HepG2 (cell line): Measurements from ENCODE around the gene ACTR1B. TPM values are rescaled to one million over a fixed set of nuclear protein-coding genes. Genes with fewer than 3 reads are reported as not detected.
A peak's percentile ranks its signal among the peaks of the same experiment; 100 is the strongest.

Source experiments
- ATM ChIP-seq: fragments of 450-650 bp; IDR thresholded peaks from 2 replicates; pipeline ENCODE4 v1.7.1; 2017; ENCODE audit warnings: mild to moderate bottlenecking, borderline replicate concordance
- CC2D1A ChIP-seq: sonication (generic); formaldehyde crosslinking; IDR thresholded peaks from 2 replicates; pipeline ENCODE4 v1.8.1; 2023; ENCODE audit warnings: mild to moderate bottlenecking, missing genetic modification reagents
- FOSL2 ChIP-seq: sonication (generic); formaldehyde crosslinking; IDR thresholded peaks from 2 replicates; pipeline ENCODE4 v1.4.0; 2020; ENCODE audit warnings: missing genetic modification reagents
- GATAD1 ChIP-seq: IDR thresholded peaks from 2 replicates; pipeline ENCODE4 v1.6.1; 2016; ENCODE audit warnings: missing genetic modification reagents, missing compliant biosample characterization
- HMG20B ChIP-seq: conservative IDR thresholded peaks from 2 replicates; pipeline ENCODE4 v1.6.1; 2016; ENCODE audit warnings: missing genetic modification reagents, missing compliant biosample characterization
- MATR3 ChIP-seq: sonication (generic); formaldehyde crosslinking; IDR thresholded peaks from 2 replicates; pipeline ENCODE4 v1.4.0; 2020; ENCODE audit warnings: missing genetic modification reagents
- MTF1 ChIP-seq: sonication (generic); formaldehyde crosslinking; IDR thresholded peaks from 2 replicates; pipeline ENCODE4 v1.5.0; 2020; ENCODE audit warnings: missing genetic modification reagents
- PCBP2 ChIP-seq: fragments of 200-400 bp; formaldehyde crosslinking; optimal IDR thresholded peaks from 2 replicates; pipeline ENCODE3; 2018; ENCODE audit warnings: low read length, low read depth; ENCODE audit not compliant: poor library complexity, severe bottlenecking
- PHF20 ChIP-seq: sonication (generic); formaldehyde crosslinking; IDR thresholded peaks from 2 replicates; pipeline ENCODE4 v1.5.0; 2020; ENCODE audit warnings: mild to moderate bottlenecking, missing genetic modification reagents
- PHF8 ChIP-seq: sonication (generic); formaldehyde crosslinking; IDR thresholded peaks from 2 replicates; pipeline ENCODE4 v1.5.0; 2020; ENCODE audit warnings: missing genetic modification reagents
- PTBP1 ChIP-seq: fragments of 200-400 bp; formaldehyde crosslinking; IDR thresholded peaks from 2 replicates; pipeline ENCODE4 v1.6.1; 2018; ENCODE audit warnings: low read length, low read depth; ENCODE audit not compliant: poor library complexity, severe bottlenecking
- TMF1 ChIP-seq: sonication (generic); formaldehyde crosslinking; IDR thresholded peaks from 2 replicates; pipeline ENCODE4 v1.8.1; 2022; ENCODE audit warnings: low read depth, missing genetic modification reagents
- ZNF274 ChIP-seq: sonication (generic); formaldehyde crosslinking; IDR thresholded peaks from 2 replicates; pipeline ENCODE4 v1.5.1; 2020; ENCODE audit warnings: mild to moderate bottlenecking, missing genetic modification reagents
- ZNF296 ChIP-seq: sonication (generic); formaldehyde crosslinking; conservative IDR thresholded peaks from 2 replicates; pipeline ENCODE4 v1.5.0; 2020; ENCODE audit warnings: mild to moderate bottlenecking, missing genetic modification reagents
- ZNF432 ChIP-seq: sonication (generic); formaldehyde crosslinking; IDR thresholded peaks from 2 replicates; pipeline ENCODE4 v1.5.0; 2020; ENCODE audit warnings: missing genetic modification reagents, mild to moderate bottlenecking, borderline replicate concordance
- ZNF546 ChIP-seq: sonication (generic); formaldehyde crosslinking; conservative IDR thresholded peaks from 2 replicates; pipeline ENCODE4 v1.8.1; 2023; ENCODE audit warnings: mild to moderate bottlenecking, missing genetic modification reagents
- ZNF563 ChIP-seq: sonication (generic); formaldehyde crosslinking; IDR thresholded peaks from 2 replicates; pipeline ENCODE4 v1.8.0; 2022; ENCODE audit warnings: mild to moderate bottlenecking, moderate library complexity, missing genetic modification reagents
- ZNF605 ChIP-seq: sonication (generic); formaldehyde crosslinking; IDR thresholded peaks from 2 replicates; pipeline ENCODE4 v1.8.0; 2022; ENCODE audit warnings: mild to moderate bottlenecking, missing genetic modification reagents
- ZNF660 ChIP-seq: sonication (generic); formaldehyde crosslinking; IDR thresholded peaks from 2 replicates; pipeline ENCODE4 v1.5.1; 2020; ENCODE audit warnings: mild to moderate bottlenecking, low read depth, missing genetic modification reagents, borderline replicate concordance
- ZSCAN21 ChIP-seq: sonication (generic); formaldehyde crosslinking; IDR thresholded peaks from 2 replicates; pipeline ENCODE4 v1.8.0; 2022; ENCODE audit warnings: mild to moderate bottlenecking, missing genetic modification reagents, moderate library complexity, borderline replicate concordance
- polyA plus RNA-seq, 8 experiments: library from polyadenylated mRNA; depleted of rRNA in 3 of 8; stranded (reverse) in 7 of 8; unstranded in 1 of 8; fragments of >200 nt; fragmentation: Illumina TruSeq in 4 of 8; extraction: Trizol in 4 of 8; gene quantifications; 2 replicates each; pipeline versions ENCODE4 v1.2.1 to v1.2.3, GENCODE V29; 2011 to 2016; ENCODE audit warnings: low read depth in 4 of 8, missing spikeins in 1 of 8, mixed read lengths in 1 of 8; ENCODE audit not compliant: insufficient read depth in 1 of 8
- total RNA-seq, 5 experiments: library from RNA; depleted of rRNA; stranded (reverse); fragments of >200 nt; fragmentation: Illumina TruSeq; extraction: Trizol; gene quantifications; 2 replicates each; pipeline ENCODE4 v1.2.3, GENCODE V29; 2016; ENCODE audit warnings: low read depth in 1 of 5
- TF ChIP-seq, protein P1 (sequence below): sonication (generic); formaldehyde crosslinking; IDR thresholded peaks from 2 replicates; pipeline ENCODE4 v1.8.0; 2022; ENCODE audit warnings: mild to moderate bottlenecking, missing genetic modification reagents, moderate library complexity
- TF ChIP-seq, protein P2 (sequence below): IDR thresholded peaks from 2 replicates; pipeline ENCODE4 v1.4.0; 2020; ENCODE audit warnings: mild to moderate bottlenecking, missing genetic modification reagents
- TF ChIP-seq, protein P3 (sequence below): sonication (generic); formaldehyde crosslinking; IDR thresholded peaks from 2 replicates; pipeline ENCODE4 v1.4.0; 2020; ENCODE audit warnings: missing genetic modification reagents
- TF ChIP-seq, protein P4 (sequence below): IDR thresholded peaks from 2 replicates; pipeline ENCODE4 v1.6.1; 2012; ENCODE audit warnings: inconsistent platforms

ACTR1B gene
- total and polyA plus RNA-seq, 2 of the 13 experiments (the other 11 are each of a cell fraction or from before 2014, with no cell fraction given): 61.7 to 76.7 TPM

DNA sequence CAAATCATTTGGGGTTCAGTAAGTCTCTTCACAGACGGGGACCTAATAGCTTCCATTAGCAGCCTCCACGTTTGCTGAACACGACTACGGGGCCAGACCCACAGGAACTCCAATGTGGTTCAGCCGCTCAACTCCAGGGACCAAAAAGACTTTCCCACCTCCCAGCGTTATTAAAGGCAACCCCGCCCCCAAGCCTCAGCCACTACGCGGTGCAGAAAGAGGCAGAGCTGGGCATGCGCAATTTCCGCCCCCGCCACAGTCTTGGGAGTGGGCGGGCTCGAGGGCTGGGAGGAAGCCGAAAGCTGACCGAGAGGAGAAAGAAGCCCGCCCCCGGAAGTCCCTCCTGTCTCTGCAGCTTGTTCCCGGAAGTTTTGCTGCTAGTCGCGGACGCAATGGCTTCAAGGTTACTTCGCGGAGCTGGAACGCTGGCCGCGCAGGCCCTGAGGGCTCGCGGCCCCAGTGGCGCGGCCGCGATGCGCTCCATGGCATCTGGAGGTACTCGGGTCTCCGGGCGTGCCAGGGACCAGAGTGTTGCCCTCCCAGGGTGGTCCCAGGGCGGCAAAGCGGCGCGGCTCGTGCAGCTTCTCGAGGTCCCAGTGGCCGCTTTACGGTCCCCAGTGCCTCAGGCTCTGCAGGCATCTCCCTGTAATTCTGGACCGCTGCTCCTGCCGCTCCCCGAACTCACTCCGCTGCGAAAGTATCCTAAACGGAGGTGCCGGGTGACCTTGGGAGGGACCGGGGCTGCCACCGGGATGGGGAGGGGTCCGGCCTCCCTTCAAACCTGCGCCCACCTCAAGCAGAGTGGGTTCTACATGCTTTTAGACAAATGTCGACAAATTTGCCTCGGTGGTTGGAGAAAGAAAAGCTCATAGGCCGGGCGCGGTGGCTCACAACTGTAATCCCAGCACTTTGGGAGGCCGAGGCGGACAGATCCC lies 17.9 kb downstream of the ACTR1B start, which contains the start of gene COX5B (continued):
- TF ChIP-seq ZNF296 (CRISPR knock-in tag) (no peak), ATM (no peak), ZNF432 (CRISPR knock-in tag) (no peak), ZNF274 (CRISPR knock-in tag) (peak; percentile 81), MATR3 (CRISPR knock-in tag) (no peak; the same call in 1 of the 2 replicates), CC2D1A (peak; percentile 44; the same call in 1 of the 2 replicates), HMG20B (no peak), ZNF605 (CRISPR knock-in tag) (no peak; the same call in none of the 2 replicates), PHF8 (peak; percentile 99), ZNF546 (CRISPR knock-in tag) (no peak; the same call in 1 of the 2 replicates), MTF1 (CRISPR knock-in tag) (peak; percentile 71; the same call in 1 of the 2 replicates), ZNF660 (CRISPR knock-in tag) (no peak), PTBP1 (peak; percentile 90), ZSCAN21 (CRISPR knock-in tag) (peak; percentile 19; the same call in 1 of the 2 replicates), FOSL2 (CRISPR knock-in tag) (peak; percentile 24; the same call in 1 of the 2 replicates), PCBP2 (no peak), TMF1 (CRISPR knock-in tag) (peak; percentile 75), GATAD1 (CRISPR knock-in tag) (peak; percentile 89), PHF20 (peak; percentile 89), ZNF563 (peak; percentile 92)
- TF ChIP-seq, protein P1, sequence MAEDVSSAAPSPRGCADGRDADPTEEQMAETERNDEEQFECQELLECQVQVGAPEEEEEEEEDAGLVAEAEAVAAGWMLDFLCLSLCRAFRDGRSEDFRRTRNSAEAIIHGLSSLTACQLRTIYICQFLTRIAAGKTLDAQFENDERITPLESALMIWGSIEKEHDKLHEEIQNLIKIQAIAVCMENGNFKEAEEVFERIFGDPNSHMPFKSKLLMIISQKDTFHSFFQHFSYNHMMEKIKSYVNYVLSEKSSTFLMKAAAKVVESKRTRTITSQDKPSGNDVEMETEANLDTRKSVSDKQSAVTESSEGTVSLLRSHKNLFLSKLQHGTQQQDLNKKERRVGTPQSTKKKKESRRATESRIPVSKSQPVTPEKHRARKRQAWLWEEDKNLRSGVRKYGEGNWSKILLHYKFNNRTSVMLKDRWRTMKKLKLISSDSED: no peak
- TF ChIP-seq, protein P2, sequence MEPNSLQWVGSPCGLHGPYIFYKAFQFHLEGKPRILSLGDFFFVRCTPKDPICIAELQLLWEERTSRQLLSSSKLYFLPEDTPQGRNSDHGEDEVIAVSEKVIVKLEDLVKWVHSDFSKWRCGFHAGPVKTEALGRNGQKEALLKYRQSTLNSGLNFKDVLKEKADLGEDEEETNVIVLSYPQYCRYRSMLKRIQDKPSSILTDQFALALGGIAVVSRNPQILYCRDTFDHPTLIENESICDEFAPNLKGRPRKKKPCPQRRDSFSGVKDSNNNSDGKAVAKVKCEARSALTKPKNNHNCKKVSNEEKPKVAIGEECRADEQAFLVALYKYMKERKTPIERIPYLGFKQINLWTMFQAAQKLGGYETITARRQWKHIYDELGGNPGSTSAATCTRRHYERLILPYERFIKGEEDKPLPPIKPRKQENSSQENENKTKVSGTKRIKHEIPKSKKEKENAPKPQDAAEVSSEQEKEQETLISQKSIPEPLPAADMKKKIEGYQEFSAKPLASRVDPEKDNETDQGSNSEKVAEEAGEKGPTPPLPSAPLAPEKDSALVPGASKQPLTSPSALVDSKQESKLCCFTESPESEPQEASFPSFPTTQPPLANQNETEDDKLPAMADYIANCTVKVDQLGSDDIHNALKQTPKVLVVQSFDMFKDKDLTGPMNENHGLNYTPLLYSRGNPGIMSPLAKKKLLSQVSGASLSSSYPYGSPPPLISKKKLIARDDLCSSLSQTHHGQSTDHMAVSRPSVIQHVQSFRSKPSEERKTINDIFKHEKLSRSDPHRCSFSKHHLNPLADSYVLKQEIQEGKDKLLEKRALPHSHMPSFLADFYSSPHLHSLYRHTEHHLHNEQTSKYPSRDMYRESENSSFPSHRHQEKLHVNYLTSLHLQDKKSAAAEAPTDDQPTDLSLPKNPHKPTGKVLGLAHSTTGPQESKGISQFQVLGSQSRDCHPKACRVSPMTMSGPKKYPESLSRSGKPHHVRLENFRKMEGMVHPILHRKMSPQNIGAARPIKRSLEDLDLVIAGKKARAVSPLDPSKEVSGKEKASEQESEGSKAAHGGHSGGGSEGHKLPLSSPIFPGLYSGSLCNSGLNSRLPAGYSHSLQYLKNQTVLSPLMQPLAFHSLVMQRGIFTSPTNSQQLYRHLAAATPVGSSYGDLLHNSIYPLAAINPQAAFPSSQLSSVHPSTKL: peak; percentile 42; the same call in 1 of the 2 replicates
- TF ChIP-seq, protein P3, sequence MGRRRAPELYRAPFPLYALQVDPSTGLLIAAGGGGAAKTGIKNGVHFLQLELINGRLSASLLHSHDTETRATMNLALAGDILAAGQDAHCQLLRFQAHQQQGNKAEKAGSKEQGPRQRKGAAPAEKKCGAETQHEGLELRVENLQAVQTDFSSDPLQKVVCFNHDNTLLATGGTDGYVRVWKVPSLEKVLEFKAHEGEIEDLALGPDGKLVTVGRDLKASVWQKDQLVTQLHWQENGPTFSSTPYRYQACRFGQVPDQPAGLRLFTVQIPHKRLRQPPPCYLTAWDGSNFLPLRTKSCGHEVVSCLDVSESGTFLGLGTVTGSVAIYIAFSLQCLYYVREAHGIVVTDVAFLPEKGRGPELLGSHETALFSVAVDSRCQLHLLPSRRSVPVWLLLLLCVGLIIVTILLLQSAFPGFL (CRISPR knock-in tag): no peak
- TF ChIP-seq, protein P4, sequence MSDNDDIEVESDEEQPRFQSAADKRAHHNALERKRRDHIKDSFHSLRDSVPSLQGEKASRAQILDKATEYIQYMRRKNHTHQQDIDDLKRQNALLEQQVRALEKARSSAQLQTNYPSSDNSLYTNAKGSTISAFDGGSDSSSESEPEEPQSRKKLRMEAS: peak; percentile 80; the same call in 1 of the 2 replicates
